Measurements from ENCODE around the gene KCNF1. TPM values are rescaled to one million over a fixed set of nuclear protein-coding genes. Genes with fewer than 3 reads are reported as not detected.

The KCNF1 gene
- total RNA-seq, 2 donors from 2014 or later = not detected

DNA sequence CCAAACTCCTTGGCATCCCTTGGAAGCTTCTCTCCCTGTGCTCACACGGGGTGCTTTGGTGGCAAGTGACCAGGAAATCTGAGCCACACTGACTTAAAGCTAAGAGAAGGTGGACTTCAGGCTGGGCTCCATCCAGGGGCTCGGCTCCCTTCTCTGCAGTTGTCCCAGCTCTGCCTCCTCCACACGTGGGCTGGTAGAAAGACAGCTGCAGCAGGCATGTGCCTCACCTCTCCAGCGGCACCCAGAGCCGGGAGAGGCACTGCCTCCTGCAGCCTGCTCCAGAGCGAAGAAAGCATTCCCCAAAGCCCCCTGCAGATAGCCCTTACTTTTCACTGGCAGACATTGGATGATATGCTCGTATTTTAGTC lies 11.3 kb downstream of the KCNF1 start:
- H3K27ac Mint-ChIP-seq = no peak overlapping the region
- H3K36me3 Mint-ChIP-seq = no peaks in the 10 kb centered on the region
- ATAC-seq (no peak), DNase-seq (ENCODE audit: low spot score in 2 of 2) (no peak)
- no peaks in the 10 kb centered on the region for H3K9me3 Mint-ChIP-seq

DNA sequence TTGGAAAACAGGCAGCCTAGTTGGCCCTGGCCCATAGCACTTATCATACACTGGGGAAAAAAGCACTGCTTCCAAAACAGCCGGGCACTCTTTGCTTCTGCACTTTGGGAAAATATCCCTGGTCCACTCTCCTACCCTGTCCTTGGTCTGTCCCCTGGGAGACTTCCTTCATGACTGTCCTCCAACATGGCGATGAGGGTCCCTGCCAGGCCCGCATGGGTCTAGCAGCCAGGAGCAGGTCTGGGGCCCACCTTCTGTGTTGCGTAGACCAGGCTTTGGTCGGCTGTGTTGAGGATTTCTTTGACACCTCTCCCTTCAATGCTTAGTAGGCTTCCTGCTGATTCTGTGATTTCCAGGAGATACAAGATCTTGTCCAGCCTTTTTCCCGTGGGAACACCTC lies 12.2 kb downstream of the KCNF1 start:
- DNase-seq (ENCODE audit: low spot score in 2 of 2) = no peak
- H3K36me3 Mint-ChIP-seq = no peaks in the 10 kb centered on the region
- no peaks in the 10 kb centered on the region for H3K9me3 Mint-ChIP-seq
- no peak overlapping the region for H3K27ac Mint-ChIP-seq
- ATAC-seq = no peak

DNA sequence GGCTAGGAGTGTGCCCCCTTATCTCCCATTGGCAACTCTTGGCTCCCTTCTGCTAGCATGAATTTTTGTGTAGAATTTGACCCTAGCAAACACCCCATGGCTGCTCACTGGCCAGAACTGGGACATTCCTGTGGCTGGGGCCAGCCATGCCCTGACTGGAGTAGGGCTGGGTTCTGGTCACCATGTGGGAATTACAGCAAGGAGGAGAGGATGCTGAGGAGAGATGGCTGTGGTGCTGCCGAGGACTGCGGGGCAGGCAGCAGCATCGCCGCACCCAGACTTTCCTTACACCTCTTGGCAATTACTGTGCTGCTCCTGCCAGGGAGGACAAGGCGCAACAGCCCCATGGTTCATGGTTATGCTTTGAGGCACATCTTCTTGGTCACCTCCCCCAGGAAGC lies 12.7 kb downstream of the KCNF1 start:
- no peak for DNase-seq (ENCODE audit: low spot score in 2 of 2)
- no peak for ATAC-seq
- no peaks in the 10 kb centered on the region for H3K9me3 Mint-ChIP-seq
- H3K27ac Mint-ChIP-seq = no peak overlapping the region
- H3K36me3 Mint-ChIP-seq = no peaks in the 10 kb centered on the region

DNA sequence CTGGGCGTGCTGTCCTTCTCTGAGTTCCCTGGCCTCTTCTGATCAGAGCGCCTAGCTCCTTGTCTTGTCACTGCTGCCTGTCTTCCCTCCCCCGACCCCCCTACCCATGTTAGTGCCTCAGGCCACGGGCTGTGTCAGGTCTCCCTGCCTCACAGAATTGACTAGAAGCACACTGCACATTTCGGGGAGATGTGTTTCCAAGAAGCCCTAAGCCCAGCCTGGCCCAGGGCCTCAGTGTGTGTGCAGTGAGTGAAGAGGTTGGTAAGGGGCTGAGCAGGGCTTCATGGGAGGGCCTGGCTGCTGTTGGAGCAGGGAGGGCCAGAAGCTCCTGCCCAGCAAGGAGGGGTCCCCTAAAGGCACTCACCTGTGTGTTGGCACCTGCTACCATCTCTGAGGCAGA lies 13.1 kb downstream of the KCNF1 start:
- ATAC-seq (no peak), DNase-seq (ENCODE audit: low spot score in 2 of 2) (no peak)
- Mint-ChIP-seq H3K9me3 (no peaks in the 10 kb centered on the region), H3K27ac (no peak overlapping the region), H3K36me3 (no peaks in the 10 kb centered on the region)

DNA sequence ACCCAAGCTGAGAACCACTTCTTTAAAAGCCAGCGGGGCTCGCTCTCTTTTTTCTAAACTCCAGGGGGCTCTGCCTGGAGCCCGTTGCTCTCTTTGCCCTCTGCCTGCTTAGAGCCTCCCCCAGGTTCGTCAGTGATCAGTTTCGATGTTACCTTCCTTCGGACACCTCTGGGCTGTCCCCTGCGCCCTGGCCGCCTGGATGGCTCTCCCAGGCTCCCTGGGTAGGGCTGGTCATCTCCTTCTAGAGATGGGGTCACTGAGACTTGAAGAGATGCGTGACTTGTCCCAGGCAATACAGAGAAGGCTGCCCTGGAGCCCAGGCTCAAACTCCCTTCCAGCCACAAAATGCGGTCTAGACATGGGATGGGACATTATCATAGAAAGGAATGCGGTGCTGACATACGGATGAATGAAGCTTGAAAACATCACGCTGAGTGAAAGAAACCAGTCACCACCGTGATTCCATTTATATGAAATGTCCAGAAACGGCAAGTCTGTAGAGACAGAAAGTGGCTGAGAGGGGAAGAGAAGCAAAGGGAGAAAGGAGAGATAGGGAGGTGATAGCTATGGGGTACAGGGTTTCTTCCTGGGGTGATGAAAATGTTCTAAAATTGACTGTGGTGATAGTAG lies 14.6 kb downstream of the KCNF1 start:
- ATAC-seq (no peak), DNase-seq (ENCODE audit: low spot score in 2 of 2) (no peak)
- Mint-ChIP-seq H3K27ac (no peak overlapping the region), H3K9me3 (no peaks in the 10 kb centered on the region), H3K36me3 (no peaks in the 10 kb centered on the region)

DNA sequence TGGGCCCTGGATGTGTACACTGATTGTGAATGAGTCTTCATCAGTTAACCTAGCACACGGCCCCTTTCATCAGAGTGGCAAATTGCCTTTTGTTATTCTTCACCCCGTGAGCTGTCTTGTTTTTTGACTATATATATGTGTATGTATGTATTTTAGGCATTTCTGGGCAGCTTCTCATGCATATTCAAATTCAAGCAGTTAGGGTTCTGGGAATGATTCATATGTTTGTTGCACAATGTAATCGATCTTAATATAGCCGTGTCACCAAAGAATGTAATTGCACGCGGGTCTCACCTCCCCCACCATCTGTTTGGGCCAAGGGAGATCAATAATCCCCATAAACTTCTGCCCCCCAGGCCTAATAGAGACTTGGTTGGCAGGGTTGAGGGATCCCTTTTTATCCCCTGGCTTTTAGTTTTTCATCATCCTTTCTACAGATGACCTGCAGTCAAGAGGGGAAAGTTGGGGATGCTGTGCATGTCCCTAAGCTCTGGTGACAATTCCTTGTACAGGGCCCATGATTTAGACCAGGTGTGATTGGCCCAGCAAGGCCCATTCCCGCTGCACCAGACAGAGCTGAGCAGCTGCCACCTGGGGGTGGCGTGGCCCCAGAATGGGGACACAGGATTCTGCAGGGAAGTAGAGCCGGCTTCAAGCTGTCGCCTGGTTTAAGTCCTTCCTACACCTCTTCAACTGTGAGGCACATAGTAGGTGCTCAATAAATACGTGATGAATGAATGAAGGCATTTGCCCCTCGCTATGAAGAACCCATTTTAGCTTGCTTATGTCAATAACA lies 19.2 kb downstream of the KCNF1 start:
- no peak for ATAC-seq
- H3K9me3 Mint-ChIP-seq = no peaks in the 10 kb centered on the region
- H3K27ac Mint-ChIP-seq = no peak overlapping the region
- no peak for DNase-seq (ENCODE audit: low spot score in 2 of 2)
- no peaks in the 10 kb centered on the region for H3K36me3 Mint-ChIP-seq

DNA sequence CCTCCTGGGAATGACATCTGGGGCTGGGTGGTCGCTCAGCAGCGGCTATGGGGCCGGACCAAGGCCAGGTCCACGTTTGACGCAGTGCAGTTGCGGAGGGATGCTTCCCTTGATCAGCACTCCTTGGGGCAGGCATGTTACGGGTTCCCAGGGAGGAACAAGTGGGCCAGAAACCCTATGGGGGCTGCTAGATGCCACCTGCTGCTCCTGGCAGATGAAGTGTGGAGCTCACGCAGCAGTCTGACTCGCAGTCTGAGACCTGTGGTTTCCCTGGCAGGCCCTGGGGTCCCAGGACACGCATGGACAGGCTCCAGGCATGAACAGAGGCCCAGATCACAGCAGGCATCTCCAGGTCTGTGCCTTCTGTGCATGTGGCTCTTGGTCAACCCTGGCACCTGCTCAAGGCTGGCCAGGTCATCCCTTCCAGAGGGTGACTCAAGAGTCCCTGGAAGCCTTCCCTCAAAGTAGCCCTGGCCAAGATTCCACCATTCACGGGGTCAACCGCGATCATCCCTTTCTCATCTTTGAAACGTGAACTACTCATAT lies 20.0 kb downstream of the KCNF1 start:
- Mint-ChIP-seq H3K27ac (no peak overlapping the region), H3K36me3 (no peaks in the 10 kb centered on the region), H3K9me3 (no peaks in the 10 kb centered on the region)
- DNase-seq (ENCODE audit: low spot score in 2 of 2) (no peak), ATAC-seq (no peak)

DNA sequence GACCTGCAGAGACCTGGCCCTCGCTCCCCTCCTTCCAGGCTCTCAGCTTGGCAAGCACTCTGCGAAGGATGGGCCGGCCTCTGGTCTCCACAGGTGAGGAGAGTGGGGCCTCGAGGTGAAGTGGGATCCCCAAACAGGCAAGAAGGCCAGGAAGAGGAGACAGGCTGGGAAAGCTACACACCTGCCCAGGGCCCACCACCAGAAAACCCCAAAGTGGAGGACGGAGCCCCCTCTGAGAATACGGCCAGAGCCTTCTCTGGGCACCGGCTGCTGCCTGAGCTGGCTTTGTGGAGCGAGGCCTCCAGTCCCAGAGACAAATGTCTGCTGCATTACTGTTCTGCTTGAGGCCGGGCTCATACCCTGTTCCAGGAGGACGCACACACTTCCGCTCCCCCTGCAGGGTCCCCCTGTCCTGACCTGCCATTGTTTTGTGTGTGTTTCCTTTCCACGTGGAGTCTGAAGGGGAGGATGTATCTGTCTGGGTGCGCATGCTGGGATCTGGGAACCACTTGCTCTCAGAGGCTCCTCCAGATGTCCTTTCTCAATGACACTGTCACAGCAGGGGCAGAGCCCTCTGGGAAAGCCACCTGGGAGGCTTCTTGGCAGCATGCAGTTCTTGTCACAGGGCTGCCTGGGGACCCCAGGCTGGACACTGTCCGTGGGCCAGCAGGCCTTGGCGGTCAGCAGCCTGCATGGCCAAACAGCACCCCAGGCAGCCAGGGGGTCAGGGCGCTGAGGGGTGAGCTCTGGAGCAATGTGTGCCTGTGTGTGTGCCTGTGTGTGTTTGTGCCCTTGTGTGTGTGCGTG lies 20.8 kb downstream of the KCNF1 start:
- Mint-ChIP-seq H3K9me3 (no peaks in the 10 kb centered on the region), H3K27ac (no peak overlapping the region), H3K36me3 (no peaks in the 10 kb centered on the region)
- no peak for DNase-seq (ENCODE audit: low spot score in 2 of 2)
- ATAC-seq = no peak

DNA sequence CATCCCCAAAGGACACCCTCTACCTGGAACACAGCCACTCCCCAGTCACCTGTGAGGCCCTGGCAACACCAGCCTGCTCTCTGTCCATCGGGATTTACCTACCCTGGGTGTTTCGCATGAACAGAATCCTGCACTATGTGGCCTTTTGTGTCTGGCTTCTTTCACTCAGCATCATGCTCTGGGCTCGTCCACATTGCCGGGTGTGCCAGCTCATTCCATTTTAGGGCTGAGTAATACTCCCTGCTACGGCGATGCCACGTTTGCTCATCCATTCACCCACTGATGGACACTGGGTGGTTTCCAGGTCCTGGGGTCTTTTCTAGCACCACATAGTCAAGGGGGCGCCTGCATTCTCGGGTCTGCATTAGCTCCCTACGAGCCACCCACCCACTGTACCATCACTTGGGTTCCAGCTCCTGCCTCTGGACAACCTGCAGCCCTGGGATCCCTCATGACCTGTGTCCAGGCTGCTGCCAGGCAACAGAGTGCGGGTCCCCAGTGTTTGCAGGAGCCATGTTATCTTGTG lies 22.0 kb downstream of the KCNF1 start:
- no peak for DNase-seq (ENCODE audit: low spot score in 2 of 2)
- Mint-ChIP-seq H3K9me3 (peaks cover under 1 to 2% of the 10 kb centered on the region in 2 donors), H3K36me3 (peaks cover under 1 to 2% of the 10 kb centered on the region in 2 donors), H3K27ac (no peak overlapping the region)
- no peak for ATAC-seq

DNA sequence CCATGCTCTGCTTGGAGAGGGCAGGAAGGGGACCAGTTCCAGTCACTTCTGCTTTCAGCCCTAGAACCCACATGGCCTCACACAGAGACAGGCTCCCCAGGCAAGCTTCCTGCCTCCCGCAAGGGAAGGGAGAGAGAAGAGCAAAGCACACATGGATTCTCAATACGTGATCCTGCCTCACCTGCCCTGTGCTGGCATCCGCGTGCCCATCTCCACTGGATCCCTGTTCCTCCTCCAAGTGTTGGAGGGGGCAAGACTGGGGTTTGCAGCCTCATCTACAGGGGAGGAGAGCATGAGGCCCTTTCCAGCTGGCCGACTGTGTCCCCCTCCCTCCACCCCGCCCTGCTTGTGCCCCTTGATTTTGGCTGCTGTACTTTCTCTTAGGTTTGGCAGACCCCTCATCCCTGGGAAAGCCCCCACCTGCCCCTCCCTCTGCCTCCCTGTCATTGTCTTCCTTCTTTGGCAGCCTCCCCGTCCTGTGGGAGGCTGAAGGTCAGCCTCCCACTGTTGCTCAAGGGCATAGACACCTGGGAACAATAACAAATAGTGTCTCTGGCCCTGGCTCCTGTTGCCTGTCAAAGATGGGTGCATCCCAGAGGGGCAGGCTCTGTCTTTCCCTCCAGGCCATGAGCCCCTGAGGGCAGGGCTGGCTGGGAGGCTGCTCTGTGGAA lies 22.7 kb downstream of the KCNF1 start:
- ATAC-seq = no peak
- peaks cover 8% of the 10 kb centered on the region in 2 donors for H3K36me3 Mint-ChIP-seq
- H3K9me3 Mint-ChIP-seq = peaks cover 8% of the 10 kb centered on the region in 2 donors
- no peak for DNase-seq (ENCODE audit: low spot score in 2 of 2)
- H3K27ac Mint-ChIP-seq = no peak overlapping the region

DNA sequence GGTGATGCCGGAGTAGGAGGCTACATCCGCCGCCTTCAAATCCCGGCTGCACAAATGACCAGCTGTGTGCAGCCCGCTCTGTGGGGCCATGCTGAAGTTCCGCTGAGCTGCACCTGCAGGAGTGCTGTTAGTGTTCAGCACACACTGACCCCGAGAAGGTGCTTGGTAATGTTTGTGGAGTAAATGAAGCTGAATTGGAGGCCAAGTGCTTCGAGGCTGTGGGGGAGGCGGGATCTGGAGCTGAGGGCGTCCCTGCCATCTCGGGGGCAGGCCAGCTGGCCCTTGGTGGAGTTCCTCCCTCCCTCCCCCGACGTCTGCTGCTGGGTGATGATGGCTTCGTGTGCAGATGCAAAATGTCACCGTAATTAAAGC lies 23.2 kb downstream of the KCNF1 start:
- peaks cover 10 to 11% of the 10 kb centered on the region in 2 donors for H3K9me3 Mint-ChIP-seq
- no peak for DNase-seq (ENCODE audit: low spot score in 2 of 2)

DNA sequence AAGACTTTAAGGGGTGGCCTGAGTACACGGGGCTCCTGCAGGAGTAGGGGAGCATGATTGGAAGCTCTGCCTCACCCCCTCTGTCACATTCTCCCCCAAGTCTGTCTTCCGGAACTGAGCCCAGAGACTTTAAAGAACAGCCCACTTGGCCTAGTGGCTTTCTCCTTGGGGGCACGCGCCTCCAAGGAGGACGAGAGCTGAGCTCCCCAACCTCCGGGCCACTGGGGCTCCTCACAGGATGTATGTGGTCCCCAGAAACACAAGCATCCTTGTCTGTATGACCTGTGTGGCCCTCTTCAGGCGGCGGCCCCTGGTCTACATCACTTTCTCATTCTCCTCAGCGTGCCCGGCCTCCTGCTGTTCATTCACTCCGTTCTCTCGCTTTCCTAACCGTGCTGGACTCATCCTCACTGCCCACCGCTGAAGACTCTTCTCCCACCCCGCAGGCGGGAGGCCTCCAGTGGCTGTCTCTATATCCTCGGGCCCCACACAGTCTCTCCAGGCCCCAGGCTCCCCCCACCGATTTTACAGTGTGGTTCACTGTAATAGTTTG lies 23.7 kb downstream of the KCNF1 start:
- DNase-seq (ENCODE audit: low spot score in 2 of 2) (no peak), ATAC-seq (no peak)
- peaks cover 10 to 15% of the 10 kb centered on the region in 2 donors for H3K9me3 Mint-ChIP-seq
- peaks cover 11 to 15% of the 10 kb centered on the region in 2 donors for H3K36me3 Mint-ChIP-seq
- H3K27ac Mint-ChIP-seq = no peak overlapping the region

More for the DNA sequence above, 23.2 kb downstream of the KCNF1 start:
- ATAC-seq = no peak
- Mint-ChIP-seq H3K27ac (no peak overlapping the region), H3K36me3 (peaks cover 11% of the 10 kb centered on the region in 2 donors)

DNA sequence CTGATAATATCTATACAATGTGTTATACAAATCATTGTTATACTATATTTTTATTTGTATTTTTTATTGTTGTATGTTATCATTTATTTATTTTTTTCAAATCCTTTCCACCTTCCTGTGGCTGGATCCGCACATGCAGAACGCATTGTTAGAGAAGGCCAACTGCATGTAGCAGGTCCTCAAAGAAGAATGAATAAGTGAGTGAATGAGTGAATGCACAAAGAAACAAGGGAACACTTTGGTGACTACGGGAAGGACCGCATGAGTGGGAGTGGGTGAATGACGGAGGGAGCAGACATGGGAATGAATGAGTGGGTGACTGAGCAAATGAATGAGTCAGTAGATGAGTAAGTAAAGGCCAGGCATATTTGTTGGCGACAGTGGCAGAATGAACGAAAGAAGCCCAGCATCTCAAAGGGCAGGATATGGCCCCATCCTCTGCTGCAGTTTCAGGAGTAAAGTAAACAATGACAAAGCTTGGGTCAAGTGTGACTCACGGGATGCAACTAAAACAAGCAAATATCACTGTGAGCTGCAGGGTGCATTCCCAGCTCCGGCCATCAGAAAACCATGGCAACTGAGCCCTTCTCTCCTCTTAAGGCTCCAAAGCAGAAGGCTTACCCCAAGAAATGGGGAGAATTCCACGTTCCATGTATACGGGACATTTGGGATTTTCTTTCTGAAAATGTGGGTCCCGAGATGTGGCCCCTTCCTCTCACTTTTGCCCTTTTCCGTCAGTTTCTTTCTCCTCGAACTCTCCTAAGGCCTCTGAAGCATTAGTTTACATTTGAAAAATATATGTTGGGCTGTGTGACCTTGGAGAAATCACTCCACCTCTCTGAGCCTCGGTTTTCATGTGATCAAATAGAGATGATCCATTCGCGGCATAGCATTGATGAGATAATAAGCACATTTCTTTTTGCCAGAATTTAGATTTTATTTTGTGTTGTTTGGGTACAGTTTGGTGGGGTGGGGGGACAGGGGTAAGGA lies 24.5 kb downstream of the KCNF1 start:
- no peak overlapping the region for H3K27ac Mint-ChIP-seq

DNA sequence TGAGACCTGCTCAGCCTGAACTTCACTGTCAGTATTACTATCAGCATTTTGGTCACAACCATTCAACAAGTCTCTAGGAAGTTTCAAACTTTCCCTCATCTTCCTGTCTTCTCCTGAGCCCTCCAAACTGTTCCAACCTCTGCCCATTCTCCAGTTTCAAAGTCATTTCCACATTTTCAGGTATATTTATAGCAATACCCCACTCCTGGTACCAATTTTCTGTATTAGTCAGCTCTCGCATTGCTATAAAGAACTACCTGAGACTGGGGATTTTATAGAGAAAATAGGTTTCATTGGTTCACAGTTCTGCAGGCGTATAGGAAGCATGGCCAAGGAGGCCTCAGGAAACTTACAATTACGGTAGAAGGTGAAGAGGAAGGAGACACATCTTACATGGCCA lies 27.3 kb downstream of the KCNF1 start:
- DNase-seq (ENCODE audit: low spot score in 2 of 2) = no peak
- ATAC-seq = no peak
- Mint-ChIP-seq H3K36me3 (peaks cover 11 to 16% of the 10 kb centered on the region in 2 donors), H3K27ac (no peak overlapping the region), H3K9me3 (peaks cover 10 to 15% of the 10 kb centered on the region in 2 donors)

More for the DNA sequence above, 24.5 kb downstream of the KCNF1 start:
- H3K9me3 Mint-ChIP-seq = peaks cover 10 to 15% of the 10 kb centered on the region in 2 donors
- peaks cover 11 to 16% of the 10 kb centered on the region in 2 donors for H3K36me3 Mint-ChIP-seq
- ATAC-seq = peak; percentile 65 to 82
- no peak for DNase-seq (ENCODE audit: low spot score in 2 of 2)

DNA sequence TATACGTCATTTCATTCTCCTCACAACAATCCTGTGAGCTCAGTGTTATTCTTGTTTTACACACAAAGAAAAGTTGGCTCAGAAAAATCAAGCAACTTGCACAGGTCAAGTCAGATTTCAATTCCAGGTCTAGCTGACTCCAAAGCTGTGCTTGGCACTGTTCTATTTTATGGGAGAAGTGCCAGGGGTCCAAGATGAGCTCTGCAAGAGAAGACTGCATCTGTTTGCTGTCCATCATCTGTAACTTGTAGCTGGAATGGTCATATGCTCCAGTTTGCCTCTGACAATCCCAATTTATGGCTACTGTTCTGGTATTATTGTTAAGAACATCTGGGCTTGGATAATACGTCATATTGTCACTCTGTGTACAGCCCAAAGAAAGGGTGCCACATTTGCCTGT lies 28.9 kb downstream of the KCNF1 start:
- ATAC-seq (no peak), DNase-seq (ENCODE audit: low spot score in 2 of 2) (no peak)
- Mint-ChIP-seq H3K36me3 (peaks cover 11 to 16% of the 10 kb centered on the region in 2 donors), H3K9me3 (peaks cover 10 to 15% of the 10 kb centered on the region in 2 donors), H3K27ac (no peak overlapping the region)
